ENCODE results near the gene SLC17A6. TPM values are rescaled to one million over a fixed set of nuclear protein-coding genes. Genes with fewer than 3 reads are reported as not detected.

SLC17A6 gene
- total RNA-seq, 2 experiments from 2014 or later, result not detected

- TF ChIP-seq CTCF (IDR thresholded peaks at IDR 0.05), result no peak
- CTCF ChIA-PET, result no interaction called here
- intact Hi-C loops (cut with DNase I, micrococcal nuclease), result no loop called here
- H3K4me1 Mint-ChIP-seq (ENCODE audit: low read depth), result no peaks in the 10 kb centered on the region
- H3K9me3 Mint-ChIP-seq, result no peaks in the 10 kb centered on the region
- Histone ChIP-seq H3K9me3 (ENCODE audit: control insufficient read depth in 1 of 2, insufficient read depth in 1 of 2, low read length in 2 of 2) (no peaks in the 10 kb centered on the region), H3K36me3 (ENCODE audit: insufficient read depth, low read length) (no peaks in the 10 kb centered on the region), H3K4me3 (ENCODE audit: low read length) (no peak overlapping the region), H3K27ac (ENCODE audit: low read depth in 1 of 2, low read length in 2 of 2) (no peak overlapping the region), H3K4me1 (ENCODE audit: insufficient read depth, low read length) (no peaks in the 10 kb centered on the region), H3K27me3 (ENCODE audit: control insufficient read depth in 1 of 2, insufficient read depth in 2 of 2, low read length in 2 of 2) (no peaks in the 10 kb centered on the region)
- H3K36me3 Mint-ChIP-seq (ENCODE audit: low read depth), result no peaks in the 10 kb centered on the region
- POLR2A ChIA-PET, result no interaction called here
- H3K27ac Mint-ChIP-seq, result no peak overlapping the region
- H3K4me3 Mint-ChIP-seq, result no peak overlapping the region
- H3K27me3 Mint-ChIP-seq, result peaks cover 38% of the 10 kb centered on the region
- no peak for DNase-seq
- ATAC-seq (ENCODE audit: poor library complexity), result no peak
Measured at GRCh38 chr11:22390283-22390655, 52.1 kb downstream of the SLC17A6 start.

- ChIA-PET POLR2A (no interaction called here), CTCF (no interaction called here)
- Mint-ChIP-seq H3K36me3 (ENCODE audit: low read depth) (no peaks in the 10 kb centered on the region), H3K9me3 (no peaks in the 10 kb centered on the region), H3K27ac (no peak overlapping the region), H3K4me3 (no peak overlapping the region), H3K4me1 (ENCODE audit: low read depth) (no peaks in the 10 kb centered on the region), H3K27me3 (peaks cover 21% of the 10 kb centered on the region)
- Histone ChIP-seq H3K9me3 (ENCODE audit: control insufficient read depth in 1 of 2, insufficient read depth in 1 of 2, low read length in 2 of 2) (no peaks in the 10 kb centered on the region), H3K4me3 (ENCODE audit: low read length) (no peak overlapping the region), H3K27ac (ENCODE audit: low read depth in 1 of 2, low read length in 2 of 2) (no peak overlapping the region), H3K36me3 (ENCODE audit: insufficient read depth, low read length) (no peaks in the 10 kb centered on the region), H3K4me1 (ENCODE audit: insufficient read depth, low read length) (no peaks in the 10 kb centered on the region), H3K27me3 (ENCODE audit: control insufficient read depth in 1 of 2, insufficient read depth in 2 of 2, low read length in 2 of 2) (no peaks in the 10 kb centered on the region)
- TF ChIP-seq CTCF (IDR thresholded peaks at IDR 0.05), result no peak
- DNase-seq (no peak), ATAC-seq (ENCODE audit: poor library complexity) (no peak)
- intact Hi-C loops (cut with DNase I, micrococcal nuclease), result no loop called here
Measured at GRCh38 chr11:22392561-22392960, 54.4 kb downstream of the SLC17A6 start.

GRCh38 chr11:22405377-22405776 lies 67.2 kb downstream of the SLC17A6 start:
- no peak overlapping the region for H3K4me3 Mint-ChIP-seq
- ChIA-PET CTCF (no interaction called here), POLR2A (no interaction called here)
- no peak for ATAC-seq (ENCODE audit: poor library complexity)
- Histone ChIP-seq H3K4me3 (ENCODE audit: low read length) (no peak overlapping the region), H3K9me3 (ENCODE audit: control insufficient read depth in 1 of 2, insufficient read depth in 1 of 2, low read length in 2 of 2) (no peaks in the 10 kb centered on the region), H3K36me3 (ENCODE audit: insufficient read depth, low read length) (no peaks in the 10 kb centered on the region), H3K4me1 (ENCODE audit: insufficient read depth, low read length) (no peaks in the 10 kb centered on the region), H3K27me3 (ENCODE audit: control insufficient read depth in 1 of 2, insufficient read depth in 2 of 2, low read length in 2 of 2) (no peaks in the 10 kb centered on the region), H3K27ac (ENCODE audit: low read depth in 1 of 2, low read length in 2 of 2) (no peak overlapping the region)
- peaks cover 11% of the 10 kb centered on the region for H3K27me3 Mint-ChIP-seq
- no peak for TF ChIP-seq CTCF (IDR thresholded peaks at IDR 0.05)
- H3K36me3 Mint-ChIP-seq (ENCODE audit: low read depth), result no peaks in the 10 kb centered on the region
- H3K9me3 Mint-ChIP-seq, result no peaks in the 10 kb centered on the region
- no peaks in the 10 kb centered on the region for H3K4me1 Mint-ChIP-seq (ENCODE audit: low read depth)
- no peak for DNase-seq
- H3K27ac Mint-ChIP-seq, result no peak overlapping the region
- intact Hi-C loops (cut with DNase I, micrococcal nuclease), result no loop called here

Data from CD4-positive, alpha-beta T cell (primary cell).